C4-2B (cell line): ENCODE data around the gene ALDH7A1.

Experiments used
- ZFX ChIP-seq: fragments of 450-650 bp; IDR thresholded peaks from 2 replicates; pipeline ENCODE4 v1.6.1; 2017
- TF ChIP-seq, protein P1 (sequence below): fragments of 450-650 bp; conservative IDR thresholded peaks from 2 replicates; pipeline ENCODE4 v1.5.1; 2017; ENCODE audit warnings: mild to moderate bottlenecking

GRCh38 chr5:126640866-126641265 is 45.8 kb upstream of the ALDH7A1 start:
- TF ChIP-seq, protein P1, sequence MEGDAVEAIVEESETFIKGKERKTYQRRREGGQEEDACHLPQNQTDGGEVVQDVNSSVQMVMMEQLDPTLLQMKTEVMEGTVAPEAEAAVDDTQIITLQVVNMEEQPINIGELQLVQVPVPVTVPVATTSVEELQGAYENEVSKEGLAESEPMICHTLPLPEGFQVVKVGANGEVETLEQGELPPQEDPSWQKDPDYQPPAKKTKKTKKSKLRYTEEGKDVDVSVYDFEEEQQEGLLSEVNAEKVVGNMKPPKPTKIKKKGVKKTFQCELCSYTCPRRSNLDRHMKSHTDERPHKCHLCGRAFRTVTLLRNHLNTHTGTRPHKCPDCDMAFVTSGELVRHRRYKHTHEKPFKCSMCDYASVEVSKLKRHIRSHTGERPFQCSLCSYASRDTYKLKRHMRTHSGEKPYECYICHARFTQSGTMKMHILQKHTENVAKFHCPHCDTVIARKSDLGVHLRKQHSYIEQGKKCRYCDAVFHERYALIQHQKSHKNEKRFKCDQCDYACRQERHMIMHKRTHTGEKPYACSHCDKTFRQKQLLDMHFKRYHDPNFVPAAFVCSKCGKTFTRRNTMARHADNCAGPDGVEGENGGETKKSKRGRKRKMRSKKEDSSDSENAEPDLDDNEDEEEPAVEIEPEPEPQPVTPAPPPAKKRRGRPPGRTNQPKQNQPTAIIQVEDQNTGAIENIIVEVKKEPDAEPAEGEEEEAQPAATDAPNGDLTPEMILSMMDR: no peak
- no peak for TF ChIP-seq ZFX
